Activated T-helper 2 cell treated with anti-CD3 and anti-CD28 coated beads, Interferon-gamma antibody, Interleukin-2, Interleukin-4, amounts not matched to agents 10 μg/mL and 5 μg/mL and 100 μg/mL, durations not matched to agents 14 hours and 24 hours and 36 hours (primary cell): ENCODE measurements around the gene RAB6B. TPM values are rescaled to one million over a fixed set of nuclear protein-coding genes. Genes with fewer than 3 reads are reported as not detected.

Experiments
- DNase-seq: peaks from one replicate; pipeline ENCODE4 v3.0.0; 2021; ENCODE audit warnings: low spot score
- H3K27ac Mint-ChIP-seq: one replicate; pipeline ENCODE4 v1.8.0; 2021; ENCODE audit warnings: mixed read lengths
- H3K27me3 Mint-ChIP-seq: one replicate; pipeline ENCODE4 v1.8.0; 2021; ENCODE audit warnings: low read depth, mixed read lengths
- H3K36me3 Mint-ChIP-seq: one replicate; pipeline ENCODE4 v1.8.0; 2021; ENCODE audit warnings: low read depth, mixed read lengths
- H3K4me1 Mint-ChIP-seq: one replicate; pipeline ENCODE4 v1.8.0; 2021; ENCODE audit warnings: low read depth, mixed read lengths
- H3K4me3 Mint-ChIP-seq: one replicate; pipeline ENCODE4 v1.8.0; 2021; ENCODE audit warnings: low read depth, mild to moderate bottlenecking, moderate library complexity, mixed read lengths
- H3K9me3 Mint-ChIP-seq: one replicate; pipeline ENCODE4 v1.8.0; 2021; ENCODE audit warnings: mixed read lengths
- intact Hi-C: fragments of 100-400 bp; cut with micrococcal nuclease; formaldehyde crosslinking; loops from one replicate; pipeline ENCODE4 v1.15.1; 2023
- total RNA-seq: library from RNA; stranded (reverse); gene quantifications from 2 replicates; pipeline ENCODE4 v1.2.3, GENCODE V29; 2022

Gene RAB6B
- total RNA-seq, 1 donor from 2014 or later = 7.6 TPM

- DNase-seq = no peak
- H3K4me1 Mint-ChIP-seq = peaks cover 19% of the 10 kb centered on the region
- intact Hi-C loops = no loop called here
- H3K36me3 Mint-ChIP-seq = no peaks in the 10 kb centered on the region
- no peak overlapping the region for H3K27ac Mint-ChIP-seq
- H3K9me3 Mint-ChIP-seq = peaks cover 13% of the 10 kb centered on the region
- peaks cover 8% of the 10 kb centered on the region for H3K27me3 Mint-ChIP-seq
- no peak overlapping the region for H3K4me3 Mint-ChIP-seq
These were observed 18.5 kb downstream of the RAB6B start for GRCh38 chr3:133877221-133877620.

- Mint-ChIP-seq H3K27ac (no peak overlapping the region), H3K9me3 (peaks cover 13% of the 10 kb centered on the region), H3K36me3 (no peaks in the 10 kb centered on the region), H3K27me3 (peaks cover 8% of the 10 kb centered on the region), H3K4me1 (peaks cover 9% of the 10 kb centered on the region), H3K4me3 (no peak overlapping the region)
- no peak for DNase-seq
- intact Hi-C loops = no loop called here
These were observed 20.8 kb downstream of the RAB6B start for GRCh38 chr3:133874761-133875438.

GRCh38 chr3:133874344-133874743 is 21.3 kb downstream of the RAB6B start:
- Mint-ChIP-seq H3K4me1 (peaks cover 7% of the 10 kb centered on the region), H3K27ac (no peak overlapping the region), H3K9me3 (peaks cover 13% of the 10 kb centered on the region), H3K27me3 (peaks cover 8% of the 10 kb centered on the region), H3K4me3 (no peak overlapping the region), H3K36me3 (no peaks in the 10 kb centered on the region)
- intact Hi-C loops = no loop called here
- DNase-seq = no peak

DNA sequence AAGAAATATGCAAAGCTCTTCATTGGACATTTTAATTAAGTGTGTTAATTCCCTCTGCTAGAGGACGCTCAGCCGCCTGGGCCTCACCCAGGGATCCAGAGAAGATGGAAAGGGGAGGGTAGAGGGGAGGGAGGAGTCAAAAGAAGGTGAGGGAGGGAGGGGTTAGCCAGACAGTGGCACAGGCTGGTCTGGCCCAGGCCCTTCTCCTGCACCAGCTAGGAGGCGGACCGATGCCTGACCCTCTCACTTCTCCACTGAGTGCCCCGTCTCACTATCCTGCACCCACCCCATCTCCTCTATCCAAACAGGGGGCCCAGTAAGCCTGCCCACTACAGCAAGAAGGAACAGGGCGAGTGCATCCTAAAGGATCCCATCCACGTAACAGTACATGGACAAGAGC is 22.9 kb downstream of the RAB6B start:
- intact Hi-C loops = no loop called here
- no peak overlapping the region for H3K27ac Mint-ChIP-seq
- H3K27me3 Mint-ChIP-seq = peaks cover 10% of the 10 kb centered on the region
- no peak for DNase-seq
- H3K4me1 Mint-ChIP-seq = peaks cover 7% of the 10 kb centered on the region
- H3K9me3 Mint-ChIP-seq = peaks cover 1% of the 10 kb centered on the region
- no peak overlapping the region for H3K4me3 Mint-ChIP-seq
- H3K36me3 Mint-ChIP-seq = no peaks in the 10 kb centered on the region

- no peak overlapping the region for H3K4me3 Mint-ChIP-seq
These were observed 23.5 kb downstream of the RAB6B start for GRCh38 chr3:133872161-133872560.

GRCh38 chr3:133871368-133872090 is 24.2 kb downstream of the RAB6B start:
- intact Hi-C loops = no loop called here
- Mint-ChIP-seq H3K36me3 (no peaks in the 10 kb centered on the region), H3K9me3 (no peaks in the 10 kb centered on the region), H3K4me1 (peaks cover 7% of the 10 kb centered on the region), H3K27ac (no peak overlapping the region), H3K4me3 (no peak overlapping the region), H3K27me3 (peaks cover 10% of the 10 kb centered on the region)
- DNase-seq = no peak

More at GRCh38 chr3:133872161-133872560, 23.5 kb downstream of the RAB6B start:
- H3K4me1 Mint-ChIP-seq = peaks cover 7% of the 10 kb centered on the region
- no peak overlapping the region for H3K27ac Mint-ChIP-seq
- H3K36me3 Mint-ChIP-seq = no peaks in the 10 kb centered on the region
- H3K27me3 Mint-ChIP-seq = peaks cover 10% of the 10 kb centered on the region
- intact Hi-C loops = no loop called here
- no peak for DNase-seq
- no peaks in the 10 kb centered on the region for H3K9me3 Mint-ChIP-seq

DNA sequence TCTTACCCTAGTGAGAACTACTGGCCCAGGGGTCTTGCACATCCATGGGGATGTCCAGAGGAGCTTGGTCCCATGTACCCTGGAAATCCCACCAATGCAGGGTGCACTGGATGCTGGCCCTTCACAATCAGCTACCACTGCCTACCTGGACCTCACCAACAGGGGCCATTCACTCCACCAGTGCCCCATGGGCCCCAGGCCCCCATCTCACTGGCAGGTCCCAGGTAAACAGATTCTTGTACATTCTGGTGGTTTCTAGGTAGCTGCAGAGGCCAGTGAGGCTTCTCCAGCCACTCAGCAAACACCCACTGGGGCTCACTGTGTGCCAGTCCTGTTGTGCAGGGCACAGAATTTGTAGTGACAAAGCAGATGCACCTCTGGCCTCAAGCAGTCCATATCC is 24.9 kb downstream of the RAB6B start:
- Mint-ChIP-seq H3K4me3 (no peak overlapping the region), H3K36me3 (no peaks in the 10 kb centered on the region), H3K27ac (no peak overlapping the region), H3K9me3 (no peaks in the 10 kb centered on the region), H3K27me3 (peaks cover 6% of the 10 kb centered on the region), H3K4me1 (peaks cover 7% of the 10 kb centered on the region)
- intact Hi-C loops = no loop called here
- no peak for DNase-seq

GRCh38 chr3:133869586-133869985 is 26.1 kb downstream of the RAB6B start:
- H3K9me3 Mint-ChIP-seq = no peaks in the 10 kb centered on the region
- peaks cover 3% of the 10 kb centered on the region for H3K27me3 Mint-ChIP-seq
- intact Hi-C loops = no loop called here
- no peak overlapping the region for H3K27ac Mint-ChIP-seq
- H3K4me3 Mint-ChIP-seq = no peak overlapping the region
- no peak for DNase-seq
- peaks cover 5% of the 10 kb centered on the region for H3K4me1 Mint-ChIP-seq
- H3K36me3 Mint-ChIP-seq = no peaks in the 10 kb centered on the region

DNA sequence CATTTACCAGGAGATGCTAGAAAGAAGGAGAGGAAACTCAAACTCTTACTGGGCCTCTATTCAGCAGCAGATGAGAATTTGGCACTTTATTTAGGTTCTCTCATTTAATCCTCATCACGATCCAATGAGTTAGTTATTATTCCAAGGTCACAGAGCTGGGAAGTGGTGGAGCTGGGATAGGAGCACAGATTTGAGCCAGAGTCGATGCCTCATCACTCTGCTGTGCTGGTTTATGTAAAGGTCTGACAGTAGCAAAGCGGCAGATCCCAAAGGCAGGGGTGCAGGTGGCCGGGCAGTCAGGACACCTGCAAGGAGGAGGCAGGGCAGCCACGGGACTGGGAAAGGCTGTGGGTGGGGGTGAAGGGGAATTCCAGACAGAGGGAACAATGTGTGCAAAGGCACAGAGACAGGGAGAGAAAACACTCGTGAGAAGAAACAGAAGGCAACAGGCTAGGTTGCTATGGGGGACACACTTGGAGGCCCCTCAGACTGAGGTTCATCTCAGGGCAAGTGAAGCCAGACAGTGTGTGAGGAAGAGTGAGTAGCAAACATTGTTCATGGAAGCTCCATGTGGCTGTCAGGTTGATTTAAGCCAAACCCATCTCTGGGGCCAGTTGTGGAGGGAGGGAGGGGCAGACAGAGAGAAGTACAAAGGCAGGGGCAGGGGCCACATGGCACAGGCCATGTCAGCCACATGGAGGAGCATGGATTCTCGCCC is 26.8 kb downstream of the RAB6B start:
- no peaks in the 10 kb centered on the region for H3K36me3 Mint-ChIP-seq
- H3K27ac Mint-ChIP-seq = no peak overlapping the region
- intact Hi-C loops = no loop called here
- no peak overlapping the region for H3K4me3 Mint-ChIP-seq
- H3K9me3 Mint-ChIP-seq = no peaks in the 10 kb centered on the region
- no peak for DNase-seq
- peaks cover 1% of the 10 kb centered on the region for H3K4me1 Mint-ChIP-seq
- peaks cover 3% of the 10 kb centered on the region for H3K27me3 Mint-ChIP-seq

GRCh38 chr3:133868186-133868585 is 27.5 kb downstream of the RAB6B start:
- no peak overlapping the region for H3K4me3 Mint-ChIP-seq
- peaks cover 3% of the 10 kb centered on the region for H3K27me3 Mint-ChIP-seq
- H3K27ac Mint-ChIP-seq = no peak overlapping the region
- no peaks in the 10 kb centered on the region for H3K4me1 Mint-ChIP-seq
- intact Hi-C loops = no loop called here
- no peaks in the 10 kb centered on the region for H3K9me3 Mint-ChIP-seq
- H3K36me3 Mint-ChIP-seq = no peaks in the 10 kb centered on the region
- no peak for DNase-seq

DNA sequence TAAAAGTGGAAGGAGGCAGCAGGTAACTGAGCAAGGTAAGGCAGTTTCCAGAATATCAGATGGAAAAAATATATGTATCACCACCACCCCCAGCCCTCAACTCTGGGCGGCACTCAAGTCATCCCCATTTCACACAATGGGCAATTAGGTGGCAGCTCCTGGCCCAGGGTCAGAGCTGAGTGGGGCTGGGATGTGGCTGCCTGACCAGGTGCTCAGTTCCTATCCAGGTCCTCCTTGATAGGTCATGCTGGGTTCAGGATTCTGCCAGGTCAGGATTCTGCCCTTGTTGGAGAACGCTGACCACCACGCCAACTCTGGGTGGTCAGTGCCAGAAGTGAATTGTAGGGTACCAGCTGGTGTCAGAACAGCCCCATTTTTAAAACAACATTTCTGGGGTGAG is 29.5 kb downstream of the RAB6B start:
- no peak overlapping the region for H3K27ac Mint-ChIP-seq
- H3K4me1 Mint-ChIP-seq = no peaks in the 10 kb centered on the region
- H3K9me3 Mint-ChIP-seq = no peaks in the 10 kb centered on the region
- H3K4me3 Mint-ChIP-seq = no peak overlapping the region
- intact Hi-C loops = no loop called here
- DNase-seq = no peak
- H3K36me3 Mint-ChIP-seq = no peaks in the 10 kb centered on the region
- peaks cover 3% of the 10 kb centered on the region for H3K27me3 Mint-ChIP-seq

- intact Hi-C loops = no loop called here
- Mint-ChIP-seq H3K27me3 (peaks cover 3% of the 10 kb centered on the region), H3K9me3 (no peaks in the 10 kb centered on the region), H3K4me3 (no peak overlapping the region), H3K27ac (no peak overlapping the region), H3K4me1 (no peaks in the 10 kb centered on the region), H3K36me3 (no peaks in the 10 kb centered on the region)
- no peak for DNase-seq
These were observed 30.4 kb downstream of the RAB6B start for GRCh38 chr3:133865136-133865855.
